ENCODE results near the gene MLX. TPM values are rescaled to one million over a fixed set of nuclear protein-coding genes. Genes with fewer than 3 reads are reported as not detected.

MLX gene
- total and polyA plus RNA-seq, 2 of the 8 experiments (the other 6 are each of a cell fraction or from before 2014, with no cell fraction given): 27.0 to 27.5 TPM

- TF ChIP-seq GABPA (IDR thresholded peaks at IDR 0.05; ENCODE audit: borderline replicate concordance, insufficient read depth, low read length): no peak
These were observed 1.6 kb downstream of the MLX start (continued) for GRCh38 chr17:42568341-42569111.
